Effector CD4-positive, alpha-beta T cell (primary cell): ENCODE data around the gene PALMD.

Experiments
- DNase-seq: peaks from one replicate; pipeline ENCODE4 v3.0.0-alpha.2; 2020

PALMD gene

DNA sequence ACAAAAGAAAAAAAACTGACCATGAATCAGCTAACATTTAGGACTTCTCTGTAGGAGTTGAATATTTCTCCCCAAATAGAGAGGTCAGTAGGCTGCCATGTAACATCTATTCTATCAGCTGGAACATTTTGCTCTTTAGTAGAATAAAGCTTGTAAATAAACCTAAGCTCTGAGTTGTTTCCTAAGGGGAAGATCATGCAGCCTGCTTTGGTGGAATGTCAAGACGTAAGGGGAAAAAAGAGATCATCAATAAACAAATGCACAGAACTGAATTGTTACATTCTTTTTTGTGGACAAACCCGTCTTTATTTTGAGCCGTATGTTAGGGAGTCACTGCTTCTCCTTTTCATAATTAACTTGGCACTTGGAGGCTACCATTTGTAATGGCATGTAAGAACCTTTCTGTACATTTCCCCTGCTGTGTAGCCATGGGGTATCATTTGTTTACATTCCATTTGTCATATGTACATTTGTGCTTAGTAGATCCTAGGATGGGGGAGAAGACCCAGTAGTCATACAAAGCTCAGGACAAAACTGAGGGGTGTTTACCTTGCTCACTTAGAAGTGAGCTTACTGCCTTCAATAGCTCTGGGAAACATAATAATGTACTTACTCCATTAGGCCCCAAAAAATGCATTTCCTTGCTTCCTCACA lies 10.8 kb upstream of the PALMD start:
- DNase-seq: no peak

DNA sequence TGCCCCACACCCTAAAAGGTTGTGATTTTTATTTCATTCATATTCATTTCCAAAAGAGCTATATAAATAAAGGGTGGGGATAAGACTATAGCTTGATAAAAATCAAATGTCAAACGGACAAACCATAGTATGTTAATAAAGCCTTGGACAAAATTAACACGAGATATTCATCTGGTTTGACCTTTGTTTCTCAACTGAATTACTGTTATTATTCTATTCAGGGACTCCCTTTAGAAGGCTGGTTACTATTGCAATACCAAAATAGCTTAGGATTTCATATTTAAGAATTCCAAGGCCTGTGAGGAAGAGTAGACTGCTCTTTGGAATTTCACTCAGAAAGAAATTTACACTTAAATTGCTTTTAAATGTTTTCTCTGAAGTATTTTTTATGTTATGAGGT lies 10.2 kb upstream of the PALMD start:
- no peak for DNase-seq

DNA sequence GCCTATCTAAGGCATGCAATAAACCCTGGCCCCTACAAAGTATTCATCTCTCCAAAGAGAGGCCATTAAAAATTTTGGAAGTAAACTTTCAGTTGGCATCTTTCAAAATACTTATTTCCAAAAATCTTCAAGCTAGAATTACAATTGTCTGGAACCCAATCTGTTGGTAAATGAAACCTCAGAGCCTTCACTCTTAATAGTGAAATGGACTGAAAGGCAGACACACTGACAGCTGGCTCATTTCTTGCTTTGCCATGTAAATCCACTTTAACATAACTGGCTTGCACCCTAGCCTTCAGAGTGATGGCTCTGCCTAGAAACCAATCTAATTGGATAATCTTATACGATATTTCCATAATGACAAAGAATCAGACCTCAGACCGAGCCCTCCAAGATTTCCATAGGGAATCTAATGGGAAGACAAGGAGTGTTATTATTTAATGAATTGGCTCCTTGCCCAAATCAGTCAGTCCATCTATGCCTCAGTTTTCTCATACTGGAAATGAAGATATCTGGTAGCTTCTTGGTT lies 9.2 kb upstream of the PALMD start:
- DNase-seq: no peak

DNA sequence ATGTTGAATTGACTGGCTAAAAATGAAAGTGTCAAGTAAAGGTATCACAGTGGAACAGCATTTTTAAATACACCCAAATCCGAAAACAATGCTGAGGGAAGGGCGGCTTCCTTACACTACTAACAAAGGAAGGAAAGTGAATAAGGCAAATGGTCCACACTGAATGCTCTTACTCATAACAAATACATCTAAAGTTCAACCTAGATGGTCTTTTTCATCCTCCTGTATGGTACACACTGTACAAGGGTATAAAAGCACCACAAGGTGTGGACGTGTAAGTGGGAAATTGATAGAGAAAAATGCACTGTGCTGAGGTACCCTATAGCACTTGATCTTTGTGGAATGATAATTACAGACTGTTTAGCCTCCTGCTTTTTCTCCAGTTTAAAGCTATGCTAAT lies 7.1 kb upstream of the PALMD start:
- DNase-seq: no peak

DNA sequence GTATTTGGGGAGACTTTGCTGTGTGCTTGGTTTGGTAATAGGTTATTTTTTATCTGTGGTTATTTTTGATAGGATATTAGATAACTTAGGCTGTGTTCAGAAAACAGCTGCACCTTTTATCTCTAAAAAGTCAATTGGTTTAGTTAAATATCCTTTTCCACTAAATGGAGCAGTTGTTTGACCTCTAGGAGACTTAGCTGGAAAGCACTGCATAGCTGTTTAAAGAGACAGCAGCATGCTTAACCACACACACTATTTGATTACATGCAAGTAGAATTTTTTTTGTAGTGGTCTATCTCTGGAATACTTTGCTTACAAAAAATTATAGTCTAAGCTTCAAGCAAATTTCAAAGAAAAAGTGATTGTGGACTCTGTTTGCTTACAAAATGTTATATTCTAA lies 6.5 kb upstream of the PALMD start:
- DNase-seq: no peak

DNA sequence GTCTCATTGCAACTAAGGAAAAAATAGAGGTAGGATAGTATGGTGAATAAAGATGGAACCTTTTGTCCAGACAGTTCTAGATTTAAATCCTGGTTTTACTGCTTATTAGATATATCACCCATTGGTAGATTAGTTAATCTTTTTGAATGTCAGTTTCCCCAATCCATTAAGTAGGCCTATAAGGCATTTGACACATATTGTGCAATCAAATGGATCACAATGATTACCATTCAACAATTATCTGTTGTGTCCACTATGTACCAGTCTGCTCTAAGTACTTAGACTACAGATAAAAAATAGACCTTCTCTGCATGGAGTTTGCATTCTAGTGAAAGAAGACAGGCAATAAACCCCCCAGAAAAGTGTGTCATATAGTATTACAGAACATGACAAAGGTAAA lies 6.0 kb upstream of the PALMD start:
- no peak for DNase-seq

DNA sequence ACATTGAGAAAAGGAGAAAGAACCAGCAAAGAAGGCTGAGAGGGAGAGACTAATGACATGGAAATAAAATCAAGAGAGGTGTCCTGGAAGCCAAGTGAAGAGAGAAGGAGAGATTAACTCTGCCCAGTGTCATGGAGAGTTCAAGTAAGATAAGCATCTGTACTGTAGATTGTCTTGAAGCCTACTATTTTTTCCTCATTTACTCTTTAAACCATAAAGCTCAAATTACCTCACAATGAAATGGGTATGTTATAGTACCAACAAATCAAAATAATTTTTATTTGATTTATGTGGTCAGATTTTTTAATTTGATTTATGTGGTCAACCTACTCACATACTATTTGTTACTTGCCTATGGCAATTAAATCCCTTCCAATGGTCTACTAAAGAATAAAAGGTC lies 5.2 kb upstream of the PALMD start:
- no peak for DNase-seq

DNA sequence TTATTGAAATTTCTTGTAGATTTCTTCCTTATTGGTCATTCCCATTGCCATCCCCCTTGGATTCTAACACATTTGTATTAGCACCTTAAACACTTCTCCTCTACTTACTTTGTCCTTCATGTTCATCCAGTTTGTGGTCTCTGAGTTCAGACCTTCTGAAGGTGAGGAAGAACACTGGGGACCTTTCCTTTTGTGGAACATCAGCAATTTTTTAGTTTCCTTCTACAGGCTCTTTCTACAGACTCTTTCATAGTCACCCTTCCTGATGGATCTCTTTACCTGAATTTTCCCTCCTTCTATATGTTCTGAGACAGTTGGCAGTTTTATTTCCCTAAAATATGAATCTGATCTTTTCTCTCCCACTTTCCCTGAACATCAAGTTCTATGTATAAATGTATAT lies 4.4 kb upstream of the PALMD start:
- DNase-seq: no peak

DNA sequence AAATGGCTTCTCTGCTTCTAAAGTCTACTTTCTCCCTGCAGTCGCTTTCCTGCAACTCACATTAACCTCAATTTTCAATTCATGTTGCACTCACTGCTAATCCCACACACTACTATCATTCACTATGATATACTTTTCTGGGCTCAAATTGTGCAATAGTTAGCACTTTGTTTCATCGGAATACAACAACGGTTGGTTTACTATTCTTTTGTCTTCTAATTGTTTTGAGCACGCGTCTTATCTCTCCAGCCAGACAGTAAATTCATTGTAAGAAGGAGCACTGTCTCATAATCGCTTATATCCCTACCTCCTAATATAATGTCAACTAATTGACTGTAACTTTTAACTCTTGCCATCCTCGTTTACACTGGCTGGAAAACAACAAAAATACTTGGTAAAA lies 3.9 kb upstream of the PALMD start:
- no peak for DNase-seq

DNA sequence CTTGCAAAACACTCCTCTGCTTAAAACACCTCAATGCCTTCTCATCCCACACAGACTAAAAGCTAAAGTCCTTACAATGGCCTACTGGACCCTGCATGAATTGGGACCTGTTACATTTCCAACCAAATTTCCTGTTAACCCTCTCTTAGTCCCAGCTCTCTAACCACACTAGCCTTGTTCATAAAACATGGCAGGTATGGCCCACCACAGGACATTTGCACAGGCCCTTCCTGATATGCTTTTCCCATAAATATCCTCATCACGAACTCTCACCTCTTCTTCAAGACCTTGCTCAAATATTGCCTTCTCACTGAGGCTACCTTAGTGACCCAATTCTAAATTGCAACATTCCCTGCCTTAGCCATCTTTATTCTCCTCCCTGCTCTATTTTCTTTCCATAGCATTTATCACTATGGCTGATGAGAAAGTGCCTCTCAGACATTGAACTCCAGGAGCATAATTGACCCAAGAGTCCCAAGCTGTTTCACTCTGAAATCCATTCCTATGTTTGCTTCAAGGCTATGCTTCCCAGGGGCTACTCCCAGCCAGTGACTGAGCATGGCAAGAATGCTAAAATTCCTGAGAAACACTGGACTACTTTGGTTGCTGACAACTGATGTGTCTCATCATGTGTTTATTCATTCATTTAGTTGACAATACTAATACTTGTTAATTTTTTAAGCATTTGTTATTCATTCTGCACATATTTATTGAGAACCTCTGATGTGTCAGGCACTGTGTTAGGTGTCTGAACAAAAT lies 2.7 kb upstream of the PALMD start:
- DNase-seq: no peak

DNA sequence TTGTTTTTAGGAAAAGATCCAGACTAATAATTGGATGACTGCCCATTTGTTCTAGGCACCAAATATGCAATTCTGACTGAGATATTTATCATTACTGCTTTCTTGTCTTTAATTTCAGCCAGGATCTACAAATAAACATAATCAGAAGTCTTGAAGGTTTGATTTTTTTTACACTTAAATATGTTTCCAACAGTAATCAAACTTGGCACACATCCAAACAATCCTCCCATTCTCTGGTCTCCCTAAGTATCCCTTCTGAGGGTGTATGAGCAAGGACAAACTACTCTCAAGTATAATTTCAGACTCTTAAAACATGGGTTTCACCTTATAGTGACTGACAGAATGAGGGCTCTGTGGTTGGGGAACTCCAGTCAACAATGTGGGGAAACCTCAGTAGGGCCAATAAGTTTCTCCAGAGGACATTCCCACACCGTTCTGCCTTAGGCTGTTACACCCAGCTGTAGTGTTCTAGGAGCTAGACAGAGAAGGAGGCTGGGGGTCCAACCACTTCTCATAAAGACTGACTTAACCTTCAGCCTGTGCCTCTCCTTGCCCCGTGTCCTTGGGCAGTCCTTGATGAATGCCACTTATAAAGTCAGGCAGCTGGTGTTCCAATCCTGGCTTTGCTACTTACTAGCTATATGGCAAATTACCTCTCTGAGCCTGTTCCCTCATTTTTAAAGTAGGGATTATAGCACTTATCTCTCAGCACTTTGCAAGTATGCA lies 1.5 kb upstream of the PALMD start:
- DNase-seq: no peak

DNA sequence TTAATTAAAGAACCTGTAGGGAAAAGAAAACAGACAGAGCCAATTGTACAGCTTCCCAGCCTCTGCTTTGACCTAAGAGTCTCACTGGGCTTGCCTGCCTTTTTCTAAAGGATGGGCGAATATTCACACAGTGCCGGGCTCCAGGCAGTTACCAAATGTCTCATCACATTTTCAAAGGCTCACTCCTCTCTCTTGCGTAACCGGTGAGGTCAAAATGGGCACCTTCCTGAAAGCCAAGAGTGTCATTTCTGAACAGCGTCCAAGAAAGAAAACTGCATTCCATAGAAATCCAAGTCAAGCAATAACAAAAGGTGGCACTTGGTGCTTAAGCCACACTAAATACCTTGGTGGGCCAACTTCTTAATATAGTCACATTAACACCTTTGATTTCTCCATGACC lies 710 bp upstream of the PALMD start:
- DNase-seq: no peak

DNA sequence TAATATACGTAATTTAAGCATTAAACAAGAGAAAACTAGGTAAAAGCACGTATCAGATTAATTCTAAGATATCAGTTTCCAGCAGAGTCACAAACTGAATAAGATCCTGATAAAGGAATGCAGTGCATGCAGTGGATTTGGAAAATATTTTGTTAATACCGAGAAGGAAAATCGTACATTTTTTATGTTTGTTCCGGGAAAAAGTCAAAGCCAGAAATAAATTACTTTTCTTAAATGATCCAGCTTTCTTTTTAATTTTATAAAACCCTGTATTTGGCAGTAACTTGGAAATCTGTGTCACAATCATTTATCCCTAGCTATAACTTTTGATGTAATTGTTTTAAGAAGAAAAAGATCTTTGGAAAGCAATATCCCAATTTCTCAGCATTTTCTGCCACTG lies 955 bp downstream of the PALMD start:
- DNase-seq: no peak

DNA sequence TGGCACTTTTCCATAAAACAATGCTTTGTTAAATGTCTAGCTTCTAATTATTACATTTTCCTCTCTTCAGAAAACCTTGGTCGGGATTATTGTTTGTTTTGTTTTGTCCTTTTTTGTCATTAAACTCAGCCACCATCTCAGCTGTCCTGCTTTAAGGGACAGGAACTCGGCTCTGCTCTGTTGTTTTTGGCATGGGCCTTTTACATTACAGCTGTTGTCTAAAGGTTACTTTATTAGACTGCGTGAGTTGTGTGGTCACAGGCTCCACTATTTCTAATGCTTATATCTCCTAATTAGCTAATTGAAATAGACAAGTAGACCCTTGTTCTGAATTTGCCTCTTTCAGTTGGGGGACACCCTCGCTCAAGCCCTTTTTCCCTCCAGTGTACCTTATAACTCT lies 1.6 kb downstream of the PALMD start:
- DNase-seq: no peak

DNA sequence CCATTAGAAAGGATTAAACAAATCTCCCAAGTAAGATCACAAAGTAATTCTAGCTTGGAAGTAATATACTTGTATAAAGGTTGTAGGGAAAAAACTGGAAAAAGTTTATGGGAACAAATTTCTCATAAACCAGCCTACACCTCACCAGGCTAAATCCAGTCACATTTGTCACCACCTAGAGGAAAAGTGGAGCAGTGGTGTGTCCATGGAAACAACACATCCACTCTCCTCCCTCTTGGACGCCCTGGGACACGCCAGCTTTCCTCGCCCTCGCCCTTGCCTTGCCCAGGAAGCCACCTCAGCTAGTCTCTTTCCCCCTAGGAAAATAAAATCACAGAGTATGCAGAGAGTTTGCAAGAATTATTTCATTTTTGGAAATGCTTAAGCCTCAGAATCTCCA lies 2.2 kb downstream of the PALMD start:
- no peak for DNase-seq

DNA sequence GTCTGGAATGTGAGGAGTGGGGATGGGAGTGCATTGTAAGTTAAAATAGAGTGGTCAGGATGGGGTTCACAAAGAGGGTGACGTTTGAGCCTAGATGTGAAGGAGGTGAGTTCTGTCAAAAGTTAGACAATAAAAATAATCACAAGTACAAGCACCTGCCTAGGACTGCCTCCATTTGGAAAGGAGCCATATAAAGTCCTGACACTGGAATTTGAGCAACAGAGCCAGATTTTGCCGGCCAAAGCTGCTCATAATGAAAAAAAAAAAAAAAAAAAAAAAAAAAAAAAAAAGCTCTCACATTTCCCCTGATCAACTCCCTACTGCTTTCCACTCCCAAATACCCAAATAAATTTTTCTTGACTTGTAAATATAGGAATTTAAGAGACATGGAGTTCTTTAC lies 4.1 kb downstream of the PALMD start:
- no peak for DNase-seq

DNA sequence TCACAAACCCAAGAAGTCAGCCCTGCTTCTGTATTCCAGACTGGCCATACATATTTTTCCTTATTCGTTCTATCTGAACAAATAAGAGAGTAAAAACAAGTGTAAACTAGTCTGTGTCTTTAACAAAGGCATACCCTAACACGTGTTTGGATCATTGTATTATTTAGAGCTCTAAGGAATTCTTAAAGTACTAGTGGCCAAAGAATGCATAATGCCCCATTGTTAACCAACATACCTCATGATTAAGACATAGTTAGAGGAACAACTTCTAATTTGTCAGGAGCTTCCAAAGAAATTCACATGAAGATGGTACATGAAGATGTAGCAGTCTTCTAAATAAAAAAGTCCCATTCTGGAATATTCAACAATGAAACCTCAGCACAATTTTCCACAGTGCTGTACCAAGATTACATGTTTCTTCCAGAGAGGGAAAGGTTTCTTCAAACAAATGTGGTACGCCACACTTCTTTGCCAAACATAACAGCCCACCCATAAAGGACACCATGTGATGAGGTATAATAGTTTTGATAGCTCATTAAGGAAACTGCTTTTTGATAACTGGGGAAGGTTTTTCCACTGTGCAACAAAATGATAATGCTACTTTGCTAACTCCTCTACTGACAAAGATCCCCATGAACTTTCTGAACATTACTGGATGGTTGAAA lies 5.0 kb downstream of the PALMD start:
- no peak for DNase-seq

DNA sequence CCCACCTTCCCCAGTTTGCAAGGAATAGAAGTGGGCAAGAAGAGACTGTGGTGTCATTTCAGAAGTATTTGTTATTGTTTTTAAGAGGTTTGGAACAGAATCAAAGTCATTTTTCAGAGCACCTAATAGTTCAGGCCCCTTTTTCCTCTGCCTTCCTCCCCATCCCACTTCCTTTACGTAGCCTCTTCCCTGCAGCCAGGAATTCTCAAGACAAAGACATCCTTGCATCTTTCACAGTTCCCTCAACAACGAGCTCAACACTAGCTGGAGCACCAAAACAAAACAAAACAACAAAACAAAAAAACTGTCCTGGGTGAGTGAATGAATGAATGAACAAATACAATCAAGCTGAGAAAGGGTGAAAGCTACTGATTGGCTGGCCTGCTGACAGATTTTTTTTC lies 7.0 kb downstream of the PALMD start:
- no peak for DNase-seq

DNA sequence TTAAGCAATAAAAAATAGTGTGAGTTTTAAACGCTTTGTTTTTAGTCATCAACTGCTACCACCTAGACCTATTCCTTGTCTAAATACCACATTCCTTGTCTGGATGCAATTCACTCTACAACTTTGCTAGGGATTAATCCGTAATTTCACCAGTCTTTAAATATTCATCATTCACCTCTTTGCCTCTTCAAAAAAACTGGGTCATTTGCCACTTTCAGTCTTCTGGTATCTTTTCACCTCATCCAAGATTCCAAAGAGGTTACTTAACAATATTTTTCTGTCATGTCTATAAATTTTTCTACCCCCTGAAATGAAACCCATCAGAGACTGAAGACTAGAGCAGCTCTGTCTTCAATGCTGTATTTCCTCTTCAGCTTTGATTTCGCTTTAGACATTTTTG lies 9.5 kb downstream of the PALMD start:
- DNase-seq: no peak

DNA sequence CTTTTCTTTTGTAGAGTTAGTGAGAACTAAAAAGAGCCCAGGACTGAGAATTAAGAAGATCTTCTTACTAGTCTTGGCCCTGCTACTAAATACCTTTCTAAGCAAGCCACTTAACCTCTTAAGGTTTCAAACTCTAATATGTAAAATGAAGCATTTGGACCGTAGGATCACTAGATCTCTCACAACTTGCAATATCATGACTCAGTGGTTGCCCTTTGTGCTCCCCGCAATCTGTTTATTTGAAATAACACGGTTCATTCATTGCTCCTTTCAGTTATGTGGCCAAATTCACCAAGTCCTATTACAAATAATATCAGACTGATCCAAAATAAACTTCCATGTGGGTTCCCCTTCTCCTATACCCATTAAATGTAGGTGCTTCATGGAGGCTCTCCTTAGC lies 10.8 kb downstream of the PALMD start:
- no peak for DNase-seq

DNA sequence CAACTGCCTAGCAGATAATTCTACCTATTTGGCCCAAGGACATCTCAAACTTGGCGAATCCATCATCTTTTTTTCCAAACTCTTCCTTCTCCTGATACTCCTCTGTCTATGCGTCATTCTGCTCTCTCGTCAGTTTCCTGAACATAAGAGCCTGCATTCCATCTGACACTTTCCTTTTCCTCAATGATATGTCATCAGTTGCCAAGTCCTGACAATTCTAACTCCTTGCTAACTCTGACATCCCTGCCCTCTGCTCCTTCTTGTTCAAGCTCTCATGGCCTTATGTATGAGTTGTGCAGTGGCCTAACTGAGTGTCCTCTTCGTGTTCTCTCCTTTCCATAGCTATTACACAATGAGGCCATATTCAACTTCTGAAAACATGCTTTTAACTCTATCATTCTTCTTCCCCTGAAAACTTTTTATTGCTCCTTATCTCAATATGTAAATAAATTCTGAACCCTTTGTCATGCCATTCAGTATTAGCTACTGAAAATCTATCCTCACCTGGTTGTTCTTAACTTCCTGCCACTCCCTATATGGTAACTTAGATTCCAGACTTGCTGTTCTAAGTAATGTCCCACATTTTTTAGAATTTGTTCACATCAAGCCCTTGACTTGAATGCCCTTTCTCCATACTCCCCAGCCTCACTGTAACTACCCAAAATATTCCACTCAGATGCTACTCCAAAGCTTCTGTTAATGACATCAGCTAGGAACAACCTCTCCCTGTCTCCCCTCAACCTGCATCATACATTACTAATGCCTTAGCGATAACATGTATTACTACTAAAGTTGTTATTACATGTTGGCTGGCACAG lies 11.5 kb downstream of the PALMD start:
- DNase-seq: no peak

DNA sequence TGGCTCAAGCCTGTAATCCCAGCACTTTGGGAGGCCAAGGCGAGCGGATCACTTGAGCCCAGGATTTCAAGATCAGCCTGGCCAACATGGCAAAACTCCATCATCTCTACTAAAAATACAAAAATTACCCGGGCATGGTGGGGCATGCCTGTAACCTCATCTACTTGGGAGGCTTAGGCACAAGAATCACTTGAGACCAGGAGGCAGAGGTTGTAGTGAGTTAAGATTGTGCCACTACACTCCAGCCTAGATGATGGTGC lies 12.0 kb downstream of the PALMD start:
- no peak for DNase-seq

DNA sequence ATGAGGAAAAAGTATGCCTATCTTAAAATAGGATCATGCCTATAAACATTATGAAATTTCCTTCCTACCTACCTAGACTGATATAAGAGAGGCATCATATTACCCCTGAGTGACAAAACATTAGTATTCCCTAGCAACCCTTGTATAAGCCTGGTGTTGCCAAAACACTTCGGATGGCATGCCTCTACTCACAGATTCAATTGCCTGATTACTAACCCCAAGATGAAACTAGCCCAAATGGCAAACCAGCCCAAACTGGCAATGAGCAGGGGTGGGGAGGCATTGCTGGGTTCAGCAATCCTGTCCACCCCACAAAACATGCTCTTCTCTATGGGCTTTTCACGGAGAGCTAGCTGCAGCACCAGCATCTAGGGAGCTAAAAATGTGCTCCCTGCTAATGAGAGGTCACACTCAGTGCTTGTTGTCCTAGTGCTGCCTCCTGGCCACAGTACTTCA lies 13.9 kb downstream of the PALMD start:
- no peak for DNase-seq
